IPS-15b (cell line): ENCODE results near the gene RSRP1.
"Not testable (repeated sequence)": the region's sequence is repeated elsewhere in the genome, so short reads cannot be mapped to it uniquely, and the experiment has no call there.

ENCODE experiments used
- H3K27me3 ChIP-seq: one replicate; pipeline ENCODE4 v1.6.1; 2013; ENCODE audit warnings: low read length; ENCODE audit not compliant: control insufficient read depth, insufficient read depth
- H3K36me3 ChIP-seq: one replicate; pipeline ENCODE4 v1.6.1; 2013; ENCODE audit warnings: low read length; ENCODE audit not compliant: control insufficient read depth, insufficient read depth
- H3K4me1 ChIP-seq: one replicate; pipeline ENCODE4 v1.6.1; 2013; ENCODE audit warnings: mild to moderate bottlenecking, low read length; ENCODE audit not compliant: control insufficient read depth, insufficient read depth
- H3K4me3 ChIP-seq: one replicate; pipeline ENCODE4 v1.5.1; 2013; ENCODE audit warnings: low read depth, low read length
- H3K9ac ChIP-seq: one replicate; pipeline ENCODE4 v1.6.1; 2013; ENCODE audit warnings: low read depth, mild to moderate bottlenecking, low read length
- H3K9me3 ChIP-seq: one replicate; pipeline ENCODE4 v1.6.1; 2013; ENCODE audit warnings: mild to moderate bottlenecking, low read length; ENCODE audit not compliant: control insufficient read depth, insufficient read depth

RSRP1 gene

DNA sequence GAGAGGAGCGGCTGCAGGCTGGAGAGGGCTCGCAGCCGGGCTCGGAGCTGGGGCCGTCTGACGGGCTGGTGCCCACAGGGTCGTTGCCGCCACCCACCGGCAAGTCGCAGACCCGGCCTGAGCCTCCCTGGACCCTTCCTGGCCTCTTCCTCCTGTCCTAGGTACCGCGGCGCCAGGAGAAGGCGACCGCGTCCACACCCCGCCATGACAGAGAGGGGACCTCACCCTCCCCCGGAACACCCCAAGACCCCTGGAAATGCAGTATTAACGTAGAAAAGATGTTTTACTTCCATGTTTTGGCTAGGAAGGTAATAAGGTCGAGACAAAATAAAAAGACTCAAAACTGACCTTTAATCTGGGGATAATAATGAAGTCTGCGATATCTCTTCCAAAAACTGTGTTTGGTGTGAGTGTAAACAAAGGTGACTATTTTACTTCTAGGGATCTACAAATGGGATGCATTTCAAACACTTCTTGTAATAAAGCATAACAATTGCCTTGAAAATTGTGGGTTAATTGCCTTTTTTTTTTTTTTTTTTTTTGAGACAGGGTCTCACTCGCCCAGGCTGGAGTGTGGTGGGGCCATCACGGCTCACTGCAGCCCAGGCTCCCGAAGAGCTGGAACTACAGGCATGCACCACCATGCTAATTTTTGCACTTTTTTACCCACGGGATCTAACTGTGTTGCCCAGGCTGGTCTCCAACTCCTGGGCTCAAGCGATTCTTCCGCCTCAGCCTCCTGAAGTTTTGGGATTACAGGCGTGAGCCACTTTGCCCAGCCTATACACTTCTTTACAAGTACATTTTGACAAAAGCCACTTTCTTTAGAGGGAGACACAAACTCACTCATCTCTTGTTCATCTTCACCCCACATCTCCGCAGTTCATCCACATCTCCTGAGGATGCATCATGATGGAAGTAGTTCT, 838 bp upstream of the RSRP1 start:
- no peaks in the 10 kb centered on the region for H3K4me1 ChIP-seq
- peak overlapping the region; percentile 79 for H3K9ac ChIP-seq
- peaks cover 18% of the 10 kb centered on the region for H3K36me3 ChIP-seq
- no peaks in the 10 kb centered on the region for H3K9me3 ChIP-seq
- peak overlapping the region; percentile 99 for H3K4me3 ChIP-seq
- H3K27me3 ChIP-seq = no peaks in the 10 kb centered on the region

- Histone ChIP-seq H3K4me1 (no peaks in the 10 kb centered on the region), H3K27me3 (no peaks in the 10 kb centered on the region), H3K9me3 (no peaks in the 10 kb centered on the region), H3K9ac (peak overlapping the region; percentile 98), H3K4me3 (peak overlapping the region; percentile 99), H3K36me3 (peaks cover 26% of the 10 kb centered on the region)
These were observed 642 bp downstream of the RSRP1 start for GRCh38 chr1:25246600-25247023.

- Histone ChIP-seq H3K27me3 (no peaks in the 10 kb centered on the region), H3K9ac (peak overlapping the region; percentile 98), H3K4me3 (peak overlapping the region; percentile 99), H3K36me3 (peaks cover 26% of the 10 kb centered on the region), H3K4me1 (no peaks in the 10 kb centered on the region), H3K9me3 (no peaks in the 10 kb centered on the region)
These were observed 1.2 kb downstream of the RSRP1 start for GRCh38 chr1:25245809-25246599.

DNA sequence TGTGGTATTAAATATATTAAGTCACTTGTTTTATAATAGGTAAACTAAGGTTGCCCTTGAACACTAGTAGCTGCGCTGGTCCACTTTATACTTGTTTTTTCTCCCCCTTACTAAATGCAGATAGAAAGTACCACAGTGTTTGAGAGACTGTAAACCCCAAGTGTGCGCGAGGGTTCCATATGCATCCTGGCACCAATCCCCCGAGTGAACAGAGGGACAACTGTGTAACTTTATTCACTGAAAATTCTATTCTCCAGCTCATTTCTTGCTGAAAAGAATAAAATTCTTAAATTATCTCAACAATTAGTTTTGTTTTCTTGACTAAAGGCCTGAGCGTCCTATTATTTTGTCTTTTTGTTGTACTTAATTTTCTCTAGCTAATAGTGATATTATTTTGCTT, 1.9 kb downstream of the RSRP1 start:
- peaks cover 2% of the 10 kb centered on the region for H3K4me1 ChIP-seq
- H3K9ac ChIP-seq = no peak overlapping the region
- H3K4me3 ChIP-seq = peak overlapping the region; percentile 99
- H3K9me3 ChIP-seq = no peaks in the 10 kb centered on the region
- H3K36me3 ChIP-seq = peaks cover 26% of the 10 kb centered on the region
- H3K27me3 ChIP-seq = no peaks in the 10 kb centered on the region

- H3K4me3 ChIP-seq = no peak overlapping the region
- peaks cover 6% of the 10 kb centered on the region for H3K4me1 ChIP-seq
- no peaks in the 10 kb centered on the region for H3K9me3 ChIP-seq
- peaks cover 26% of the 10 kb centered on the region for H3K36me3 ChIP-seq
- H3K27me3 ChIP-seq = no peaks in the 10 kb centered on the region
- H3K9ac ChIP-seq = no peak overlapping the region
These were observed 3.3 kb downstream of the RSRP1 start for GRCh38 chr1:25243907-25244306.

GRCh38 chr1:25239681-25240541, 7.3 kb downstream of the RSRP1 start:
- H3K36me3 ChIP-seq = peaks cover 20% of the 10 kb centered on the region
- H3K9me3 ChIP-seq = no peaks in the 10 kb centered on the region
- H3K4me3 ChIP-seq = peak overlapping the region; percentile 94
- H3K27me3 ChIP-seq = no peaks in the 10 kb centered on the region
- peak overlapping the region; percentile 81 for H3K9ac ChIP-seq
- H3K4me1 ChIP-seq = peaks cover 8% of the 10 kb centered on the region

DNA sequence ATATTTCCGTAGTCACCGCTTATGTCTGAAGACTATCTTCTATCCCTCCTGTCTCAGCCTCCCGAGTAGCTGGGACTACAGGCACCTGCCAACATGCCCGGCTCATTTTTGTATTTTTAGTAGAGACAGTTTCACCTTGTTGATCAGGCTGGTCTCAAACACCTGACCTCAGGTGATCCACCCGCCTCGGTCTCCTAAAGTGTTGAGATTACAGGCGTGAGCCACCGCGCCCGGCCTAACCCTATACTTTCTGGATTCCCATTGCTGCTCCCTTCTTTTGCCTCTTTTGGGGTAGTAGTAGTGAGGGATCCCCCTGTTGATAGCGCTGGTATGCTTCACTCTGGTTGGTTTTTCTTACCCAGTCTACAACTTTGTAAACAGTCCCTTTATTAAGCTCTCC, 9.2 kb downstream of the RSRP1 start:
- Histone ChIP-seq H3K4me3 (no peak overlapping the region), H3K9me3 (no peaks in the 10 kb centered on the region), H3K27me3 (no peaks in the 10 kb centered on the region), H3K9ac (no peak overlapping the region), H3K4me1 (peaks cover 11% of the 10 kb centered on the region), H3K36me3 (peaks cover 8% of the 10 kb centered on the region)

- H3K36me3 ChIP-seq, H3K27me3 ChIP-seq, H3K9ac ChIP-seq, H3K4me3 ChIP-seq, H3K9me3 ChIP-seq: not testable (repeated sequence)
- peaks cover 11% of the 10 kb centered on the region for H3K4me1 ChIP-seq
These were observed 11.0 kb downstream of the RSRP1 start for GRCh38 chr1:25236261-25236660.

DNA sequence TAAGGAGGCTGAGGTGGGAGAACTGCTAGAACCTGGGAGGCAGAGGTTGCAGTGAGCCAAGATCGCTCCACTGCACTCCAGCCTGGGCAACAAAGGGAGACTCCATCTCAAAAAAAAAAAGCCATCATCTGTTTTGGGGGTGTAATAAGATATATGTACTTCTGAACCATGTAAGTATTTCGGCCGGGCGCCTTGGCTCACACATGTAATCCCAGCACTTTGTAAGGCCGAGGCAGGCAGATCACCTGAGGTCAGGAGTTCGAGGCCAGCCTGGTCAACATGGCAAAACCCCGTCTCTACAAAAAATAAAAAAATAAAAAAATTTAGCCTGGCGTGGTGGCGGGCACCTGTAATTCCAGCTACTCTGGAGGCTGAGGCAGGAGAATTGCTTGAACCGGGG, 11.8 kb downstream of the RSRP1 start:
- H3K4me3 ChIP-seq, H3K27me3 ChIP-seq, H3K4me1 ChIP-seq, H3K9ac ChIP-seq, H3K36me3 ChIP-seq, H3K9me3 ChIP-seq: not testable (repeated sequence)

- Histone ChIP-seq H3K27me3 (no peaks in the 10 kb centered on the region), H3K4me3 (peak overlapping the region; percentile 97), H3K9ac (peak overlapping the region; percentile 57), H3K9me3 (no peaks in the 10 kb centered on the region), H3K4me1 (peaks cover 5% of the 10 kb centered on the region), H3K36me3 (peaks cover 6% of the 10 kb centered on the region)
These were observed 14.1 kb downstream of the RSRP1 start for GRCh38 chr1:25232866-25233784.
